HL-60 (cell line): ENCODE measurements around the gene C1QL1.

ENCODE experiments used
- DNase-seq, 2 experiments: peaks; one replicate each; pipeline ENCODE4 v3.0.0-alpha.2; 2010 to 2020; ENCODE audit warnings: low read depth in 1 of 2, low spot score in 1 of 2
- H3K27ac ChIP-seq: fragments of 250-450 bp; sonication (Bioruptor Pico); replicated peaks from 2 replicates; pipeline ENCODE4 v1.5.1; 2020; ENCODE audit warnings: mild to moderate bottlenecking, moderate library complexity
- H3K27me3 ChIP-seq: fragments of 250-450 bp; sonication (Bioruptor Pico); 2 replicates; pipeline ENCODE4 v1.5.1; 2021; ENCODE audit warnings: mild to moderate bottlenecking, moderate library complexity; ENCODE audit not compliant: insufficient read depth, poor library complexity, severe bottlenecking
- H3K4me3 ChIP-seq: replicated peaks from 2 replicates; pipeline ENCODE4 v1.5.1; 2011; ENCODE audit warnings: mild to moderate bottlenecking, control low read depth, low read length; ENCODE audit not compliant: insufficient read depth
- GABPA ChIP-seq: IDR thresholded peaks from 2 replicates; pipeline ENCODE4 v1.6.1; 2012; ENCODE audit warnings: low read depth
- POLR2AphosphoS5 ChIP-seq: IDR thresholded peaks from 2 replicates; pipeline ENCODE4 v1.6.1; 2012; ENCODE audit warnings: low read depth
- SPI1 ChIP-seq: IDR thresholded peaks from 2 replicates; pipeline ENCODE4 v1.6.1; 2012; ENCODE audit warnings: low read depth, mild to moderate bottlenecking, borderline replicate concordance
- TF ChIP-seq, protein P1 (sequence below): IDR thresholded peaks from one replicate; pipeline ENCODE4 v1.5.1; 2011; ENCODE audit warnings: low read length, control low read depth, inconsistent platforms; ENCODE audit not compliant: insufficient read depth
- TF ChIP-seq, protein P2 (sequence below): IDR thresholded peaks from 2 replicates; pipeline ENCODE4 v1.6.1; 2012; ENCODE audit warnings: low read depth; ENCODE audit not compliant: insufficient replicate concordance

C1QL1 gene

DNA sequence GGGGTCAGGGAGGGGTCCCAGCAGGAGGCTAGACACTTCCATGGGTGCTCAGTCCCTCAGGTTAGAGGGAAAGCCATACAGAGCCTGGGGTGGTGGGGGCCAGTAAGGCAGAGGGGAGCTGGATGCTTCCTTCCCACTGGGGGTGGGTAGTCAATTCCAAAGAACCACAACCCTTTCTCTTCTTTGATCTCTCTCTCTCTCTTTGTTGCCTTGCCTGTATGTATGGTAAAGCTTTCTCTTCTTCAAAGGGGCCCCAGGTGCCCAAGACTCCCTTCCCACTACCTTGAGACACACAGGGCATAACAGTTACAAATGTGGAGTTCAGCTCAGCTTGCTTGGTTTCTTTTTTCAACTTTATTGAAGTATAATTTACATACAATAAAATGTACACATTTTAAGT is 30.5 kb upstream of the C1QL1 start:
- TF ChIP-seq SPI1 (no peak), POLR2AphosphoS5 (no peak), GABPA (no peak)
- TF ChIP-seq, protein P1, sequence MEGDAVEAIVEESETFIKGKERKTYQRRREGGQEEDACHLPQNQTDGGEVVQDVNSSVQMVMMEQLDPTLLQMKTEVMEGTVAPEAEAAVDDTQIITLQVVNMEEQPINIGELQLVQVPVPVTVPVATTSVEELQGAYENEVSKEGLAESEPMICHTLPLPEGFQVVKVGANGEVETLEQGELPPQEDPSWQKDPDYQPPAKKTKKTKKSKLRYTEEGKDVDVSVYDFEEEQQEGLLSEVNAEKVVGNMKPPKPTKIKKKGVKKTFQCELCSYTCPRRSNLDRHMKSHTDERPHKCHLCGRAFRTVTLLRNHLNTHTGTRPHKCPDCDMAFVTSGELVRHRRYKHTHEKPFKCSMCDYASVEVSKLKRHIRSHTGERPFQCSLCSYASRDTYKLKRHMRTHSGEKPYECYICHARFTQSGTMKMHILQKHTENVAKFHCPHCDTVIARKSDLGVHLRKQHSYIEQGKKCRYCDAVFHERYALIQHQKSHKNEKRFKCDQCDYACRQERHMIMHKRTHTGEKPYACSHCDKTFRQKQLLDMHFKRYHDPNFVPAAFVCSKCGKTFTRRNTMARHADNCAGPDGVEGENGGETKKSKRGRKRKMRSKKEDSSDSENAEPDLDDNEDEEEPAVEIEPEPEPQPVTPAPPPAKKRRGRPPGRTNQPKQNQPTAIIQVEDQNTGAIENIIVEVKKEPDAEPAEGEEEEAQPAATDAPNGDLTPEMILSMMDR: no peak
- TF ChIP-seq, protein P2, sequence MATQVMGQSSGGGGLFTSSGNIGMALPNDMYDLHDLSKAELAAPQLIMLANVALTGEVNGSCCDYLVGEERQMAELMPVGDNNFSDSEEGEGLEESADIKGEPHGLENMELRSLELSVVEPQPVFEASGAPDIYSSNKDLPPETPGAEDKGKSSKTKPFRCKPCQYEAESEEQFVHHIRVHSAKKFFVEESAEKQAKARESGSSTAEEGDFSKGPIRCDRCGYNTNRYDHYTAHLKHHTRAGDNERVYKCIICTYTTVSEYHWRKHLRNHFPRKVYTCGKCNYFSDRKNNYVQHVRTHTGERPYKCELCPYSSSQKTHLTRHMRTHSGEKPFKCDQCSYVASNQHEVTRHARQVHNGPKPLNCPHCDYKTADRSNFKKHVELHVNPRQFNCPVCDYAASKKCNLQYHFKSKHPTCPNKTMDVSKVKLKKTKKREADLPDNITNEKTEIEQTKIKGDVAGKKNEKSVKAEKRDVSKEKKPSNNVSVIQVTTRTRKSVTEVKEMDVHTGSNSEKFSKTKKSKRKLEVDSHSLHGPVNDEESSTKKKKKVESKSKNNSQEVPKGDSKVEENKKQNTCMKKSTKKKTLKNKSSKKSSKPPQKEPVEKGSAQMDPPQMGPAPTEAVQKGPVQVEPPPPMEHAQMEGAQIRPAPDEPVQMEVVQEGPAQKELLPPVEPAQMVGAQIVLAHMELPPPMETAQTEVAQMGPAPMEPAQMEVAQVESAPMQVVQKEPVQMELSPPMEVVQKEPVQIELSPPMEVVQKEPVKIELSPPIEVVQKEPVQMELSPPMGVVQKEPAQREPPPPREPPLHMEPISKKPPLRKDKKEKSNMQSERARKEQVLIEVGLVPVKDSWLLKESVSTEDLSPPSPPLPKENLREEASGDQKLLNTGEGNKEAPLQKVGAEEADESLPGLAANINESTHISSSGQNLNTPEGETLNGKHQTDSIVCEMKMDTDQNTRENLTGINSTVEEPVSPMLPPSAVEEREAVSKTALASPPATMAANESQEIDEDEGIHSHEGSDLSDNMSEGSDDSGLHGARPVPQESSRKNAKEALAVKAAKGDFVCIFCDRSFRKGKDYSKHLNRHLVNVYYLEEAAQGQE: no peak
- H3K27me3 ChIP-seq: peaks cover 9% of the 10 kb centered on the region
- no peak overlapping the region for H3K4me3 ChIP-seq
- no peak overlapping the region for H3K27ac ChIP-seq
- DNase-seq: no peak

DNA sequence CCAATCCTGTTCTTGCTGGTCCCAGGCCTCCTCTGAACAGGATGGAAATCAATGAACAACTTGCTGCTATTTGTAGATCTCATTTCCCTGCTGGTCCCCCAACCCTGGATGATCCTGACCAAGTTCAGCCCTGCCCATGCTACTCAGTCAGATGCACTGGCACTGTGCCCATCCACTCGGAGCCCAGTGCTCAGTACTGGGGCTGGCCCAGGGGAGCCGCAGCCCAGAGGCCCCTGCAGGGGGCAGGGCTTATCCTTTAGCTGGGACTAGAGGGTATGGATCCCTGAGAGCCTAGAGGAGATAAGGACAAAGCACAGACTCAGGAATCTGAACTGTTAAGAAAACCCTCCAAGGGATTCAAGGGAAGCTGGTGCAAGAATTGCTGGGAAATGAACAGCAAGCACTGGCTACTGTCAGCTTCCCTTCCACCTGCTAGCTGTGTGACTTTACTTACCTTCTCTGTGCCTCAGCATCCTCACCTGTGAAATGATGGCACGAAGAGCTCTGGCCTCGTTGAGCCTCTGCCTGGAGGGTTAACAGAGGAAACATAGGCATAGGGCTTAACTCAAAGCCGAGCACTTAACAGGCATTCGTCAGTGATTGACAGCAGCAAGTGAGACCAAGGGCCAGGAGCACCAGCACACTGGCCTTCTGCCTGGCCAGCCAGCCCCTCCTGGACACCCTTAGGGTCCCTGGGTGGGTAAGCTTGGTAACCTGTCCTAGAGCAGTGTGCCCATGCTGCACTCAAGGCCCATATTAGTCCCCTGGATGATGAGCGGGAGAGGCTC is 29.8 kb upstream of the C1QL1 start:
- no peak overlapping the region for H3K27ac ChIP-seq
- H3K27me3 ChIP-seq: peaks cover 9% of the 10 kb centered on the region
- TF ChIP-seq GABPA: no peak
- TF ChIP-seq POLR2AphosphoS5: no peak
- TF ChIP-seq, protein P2: no peak
- TF ChIP-seq, protein P1: no peak
- TF ChIP-seq SPI1: no peak
- H3K4me3 ChIP-seq: no peak overlapping the region
- no peak for DNase-seq

DNA sequence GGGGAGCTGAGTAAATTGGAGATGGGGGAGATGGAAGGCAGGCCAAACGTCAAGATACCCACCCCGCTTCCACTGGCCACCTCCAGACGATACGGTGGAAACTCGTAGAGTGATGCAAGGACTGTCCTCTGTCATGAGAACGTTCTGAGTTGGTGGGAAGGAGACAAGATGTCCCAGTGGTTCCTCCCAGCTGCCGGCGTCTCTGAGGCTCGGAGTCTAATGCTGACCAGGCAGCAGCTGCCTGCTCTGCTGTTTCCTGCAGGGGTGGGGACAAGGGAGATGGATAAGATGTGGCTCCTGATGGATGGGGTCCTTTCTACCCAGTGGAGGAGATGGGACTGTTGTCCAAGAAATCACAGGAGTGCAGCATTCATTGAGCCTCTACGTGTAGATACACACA is 28.2 kb upstream of the C1QL1 start:
- DNase-seq: no peak
- TF ChIP-seq, protein P1: no peak
- no peak for TF ChIP-seq POLR2AphosphoS5
- TF ChIP-seq, protein P2: no peak
- no peak for TF ChIP-seq SPI1
- no peak for TF ChIP-seq GABPA
- no peak overlapping the region for H3K4me3 ChIP-seq
- no peak overlapping the region for H3K27ac ChIP-seq
- H3K27me3 ChIP-seq: peaks cover 9% of the 10 kb centered on the region
